ENCODE data around the gene ZFAND2B. TPM values are rescaled to one million over a fixed set of nuclear protein-coding genes. Genes with fewer than 3 reads are reported as not detected.

The ZFAND2B gene
- total and polyA plus RNA-seq, 3 experiments from 2014 or later = 32.4 to 86.0 (median 36.8) TPM

- Histone ChIP-seq H3K27ac (ENCODE audit: low read depth, low read length) (peak overlapping the region; percentile 93), H3K4me3 (ENCODE audit: low read length) (peak overlapping the region; percentile 86), H3K4me1 (ENCODE audit: insufficient read depth, low read length) (peaks cover 51% of the 10 kb centered on the region), H3K9me3 (ENCODE audit: low read length) (no peaks in the 10 kb centered on the region), H3K36me3 (ENCODE audit: insufficient read depth, low read length) (peaks cover 12% of the 10 kb centered on the region), H3K27me3 (ENCODE audit: insufficient read depth, low read length, poor library complexity, severe bottlenecking) (no peaks in the 10 kb centered on the region)
- Mint-ChIP-seq H3K4me3 (peak overlapping the region; percentile 84 to 99 (median 91)), H3K27ac (peak overlapping the region; percentile 91 to 98 (median 98)), H3K4me1 (peaks cover 49 to 61% (median 49%) of the 10 kb centered on the region in 3 donors), H3K9me3 (peaks cover 0 to 2% (median 0%) of the 10 kb centered on the region in 5 donors), H3K27me3 (peaks cover 0 to 6% of the 10 kb centered on the region in 2 donors), H3K36me3 (peaks cover 0 to 25% (median 5%) of the 10 kb centered on the region in 3 donors)
- CTCF ChIA-PET = interaction anchor here (0.7 to 3.1 kb wide), 16 partner anchors 10 to 85 kb away, joined by 3 to 35 read pairs (median 4); partner anchors contain the start of genes DNAJB2 and TUBA4A
- DNase-seq = no peak
- POLR2A ChIA-PET = interaction anchor here (0.5 to 11.9 kb wide), 9 partner anchors 10 to 143 kb away, joined by 3 to 164 read pairs (median 8); partner anchors contain the start of genes ABCB6, ANKZF1, ATG9A and CNPPD1
Observed at GRCh38 chr2:219244789-219245147, 38.2 kb downstream of the ZFAND2B start.

GRCh38 chr2:219245148-219245898 is 38.7 kb downstream of the ZFAND2B start, which contains the start of the genes GLB1L and STK16:
TSS of gene GLB1L (minus strand) at chr2:219245444. CDS start at chr2:219243573, 1,871 bp downstream.
TSS of gene STK16 (plus strand) at chr2:219245479. CDS start at chr2:219246000, 521 bp downstream.
- POLR2A ChIA-PET = interaction anchor here (0.5 to 11.9 kb wide), 10 partner anchors 9 to 143 kb away, joined by 3 to 164 read pairs (median 6); partner anchors contain the start of genes ABCB6, ANKZF1, ATG9A and CNPPD1

GRCh38 chr2:219245899-219246230 is 39.3 kb downstream of the ZFAND2B start:
- H3K27me3 ChIP-seq (ENCODE audit: insufficient read depth, low read length, poor library complexity, severe bottlenecking) = no peaks in the 10 kb centered on the region
- Mint-ChIP-seq H3K9me3 (peaks cover 0 to 2% (median 0%) of the 10 kb centered on the region in 5 donors), H3K4me1 (peaks cover 60 to 72% (median 60%) of the 10 kb centered on the region in 3 donors), H3K27me3 (peaks cover 0 to 6% of the 10 kb centered on the region in 2 donors), H3K36me3 (peaks cover 2 to 36% (median 12%) of the 10 kb centered on the region in 3 donors), H3K4me3 (peak overlapping the region; percentile 84 to 99 (median 91)), H3K27ac (peak overlapping the region; percentile 91 to 98 (median 98))
- CTCF ChIA-PET = interaction anchor here (1.0 to 4.4 kb wide), 9 partner anchors 16 to 91 kb away, joined by 3 to 35 read pairs (median 5); partner anchors contain the start of genes ANKZF1, ATG9A and DNAJB2
- H3K36me3 ChIP-seq (ENCODE audit: insufficient read depth, low read length) = peaks cover 23% of the 10 kb centered on the region
- H3K4me1 ChIP-seq (ENCODE audit: insufficient read depth, low read length) = peaks cover 62% of the 10 kb centered on the region
- peak overlapping the region; percentile 86 for H3K4me3 ChIP-seq (ENCODE audit: low read length)
- peak in 1 of 5 donors; percentile 44 for DNase-seq
- H3K27ac ChIP-seq (ENCODE audit: low read depth, low read length) = peak overlapping the region; percentile 93
- H3K9me3 ChIP-seq (ENCODE audit: low read length) = no peaks in the 10 kb centered on the region
- POLR2A ChIA-PET = interaction anchor here (0.9 to 11.9 kb wide), 6 partner anchors 9 to 39 kb away, joined by 3 to 164 read pairs (median 12); partner anchors contain the start of genes ABCB6, ANKZF1, ATG9A and DNAJB2

More at GRCh38 chr2:219245148-219245898, 38.7 kb downstream of the ZFAND2B start, which contains the start of the genes GLB1L and STK16:
- H3K4me1 Mint-ChIP-seq = peaks cover 54 to 66% (median 55%) of the 10 kb centered on the region in 3 donors
- Histone ChIP-seq H3K9me3 (ENCODE audit: low read length) (no peaks in the 10 kb centered on the region), H3K27me3 (ENCODE audit: insufficient read depth, low read length, poor library complexity, severe bottlenecking) (no peaks in the 10 kb centered on the region), H3K27ac (ENCODE audit: low read depth, low read length) (peak within 1 kb of the TSS; percentile 93), H3K4me3 (ENCODE audit: low read length) (peak within 1 kb of the TSS; percentile 86), H3K4me1 (ENCODE audit: insufficient read depth, low read length) (peaks cover 56% of the 10 kb centered on the region), H3K36me3 (ENCODE audit: insufficient read depth, low read length) (peaks cover 18% of the 10 kb centered on the region)
- H3K27ac Mint-ChIP-seq = peak within 1 kb of the TSS; percentile 91 to 98 (median 98)
- H3K36me3 Mint-ChIP-seq = peaks cover 0 to 31% (median 7%) of the 10 kb centered on the region in 3 donors
- peak; percentile 79 to 93 (median 83) for DNase-seq
- peaks cover 0 to 2% (median 0%) of the 10 kb centered on the region in 5 donors for H3K9me3 Mint-ChIP-seq
- CTCF ChIA-PET = interaction anchor here (0.7 to 3.1 kb wide), 18 partner anchors 9 to 91 kb away, joined by 3 to 35 read pairs (median 4); partner anchors contain the start of genes DNAJB2, NHEJ1 and TUBA4A
- peak within 1 kb of the TSS; percentile 84 to 99 (median 91) for H3K4me3 Mint-ChIP-seq
- H3K27me3 Mint-ChIP-seq = peaks cover 0 to 6% of the 10 kb centered on the region in 2 donors

- Histone ChIP-seq H3K4me1 (ENCODE audit: insufficient read depth, low read length) (peaks cover 69% of the 10 kb centered on the region), H3K36me3 (ENCODE audit: insufficient read depth, low read length) (peaks cover 28% of the 10 kb centered on the region), H3K9me3 (ENCODE audit: low read length) (no peaks in the 10 kb centered on the region), H3K4me3 (ENCODE audit: low read length) (peak overlapping the region; percentile 86), H3K27me3 (ENCODE audit: insufficient read depth, low read length, poor library complexity, severe bottlenecking) (no peaks in the 10 kb centered on the region), H3K27ac (ENCODE audit: low read depth, low read length) (peak overlapping the region; percentile 58)
- Mint-ChIP-seq H3K4me3 (peak overlapping the region; percentile 84 to 99 (median 91)), H3K36me3 (peaks cover 4 to 43% (median 17%) of the 10 kb centered on the region in 3 donors), H3K27me3 (peaks cover 0 to 6% of the 10 kb centered on the region in 2 donors), H3K9me3 (peaks cover 0 to 2% (median 0%) of the 10 kb centered on the region in 5 donors), H3K4me1 (peaks cover 66 to 79% (median 67%) of the 10 kb centered on the region in 3 donors), H3K27ac (peak overlapping the region in 7 of 8 donors; percentile 91 to 98 (median 98))
- ChIA-PET POLR2A (interaction anchor here (1.6 to 11.9 kb wide), 4 partner anchors 8 to 141 kb away, joined by 4 to 164 read pairs (median 15); partner anchors contain the start of genes ABCB6, ANKZF1, ATG9A and DNPEP), CTCF (interaction anchor here (1.0 to 4.4 kb wide), 5 partner anchors 16 to 92 kb away, joined by 3 to 35 read pairs (median 5); partner anchors contain the start of genes ANKZF1, ATG9A and DNAJB2)
- DNase-seq = peak in 1 of 5 donors; percentile 12
Observed at GRCh38 chr2:219246559-219246958, 40.0 kb downstream of the ZFAND2B start.

- Histone ChIP-seq H3K27ac (ENCODE audit: low read depth, low read length) (peak overlapping the region; percentile 69), H3K4me1 (ENCODE audit: insufficient read depth, low read length) (peaks cover 76% of the 10 kb centered on the region), H3K27me3 (ENCODE audit: insufficient read depth, low read length, poor library complexity, severe bottlenecking) (no peaks in the 10 kb centered on the region), H3K36me3 (ENCODE audit: insufficient read depth, low read length) (peaks cover 35% of the 10 kb centered on the region), H3K4me3 (ENCODE audit: low read length) (peak overlapping the region; percentile 86), H3K9me3 (ENCODE audit: low read length) (no peaks in the 10 kb centered on the region)
- Mint-ChIP-seq H3K27me3 (peaks cover 0 to 6% of the 10 kb centered on the region in 2 donors), H3K27ac (peak overlapping the region; percentile 88 to 99 (median 95)), H3K4me1 (peaks cover 78 to 90% (median 80%) of the 10 kb centered on the region in 3 donors), H3K4me3 (peak overlapping the region; percentile 81 to 99 (median 90)), H3K9me3 (peaks cover 0 to 2% (median 0%) of the 10 kb centered on the region in 5 donors), H3K36me3 (peaks cover 4 to 57% (median 25%) of the 10 kb centered on the region in 3 donors)
- DNase-seq = peak; percentile 52 to 86 (median 83)
- CTCF ChIA-PET = interaction anchor here (0.7 to 12.3 kb wide), 6 partner anchors 18 to 268 kb away, joined by 3 to 136 read pairs (median 24); partner anchors contain the start of genes ANKZF1, ATG9A and DNAJB2
- POLR2A ChIA-PET = interaction anchor here (0.5 to 11.9 kb wide), 10 partner anchors 18 to 352 kb away, joined by 3 to 164 read pairs (median 6); partner anchors contain the start of genes ANKZF1, ATG9A, CNPPD1 and DNAJB2
Observed at GRCh38 chr2:219247678-219248642, 41.4 kb downstream of the ZFAND2B start.

- Mint-ChIP-seq H3K4me1 (peaks cover 78 to 84% (median 80%) of the 10 kb centered on the region in 3 donors), H3K36me3 (peaks cover 4 to 63% (median 25%) of the 10 kb centered on the region in 3 donors), H3K9me3 (peaks cover 0 to 2% (median 0%) of the 10 kb centered on the region in 5 donors), H3K27me3 (peaks cover 0 to 6% of the 10 kb centered on the region in 2 donors), H3K27ac (peak overlapping the region; percentile 85 to 98 (median 94)), H3K4me3 (peak overlapping the region; percentile 84 to 99 (median 90))
- POLR2A ChIA-PET = interaction anchor here (0.5 to 11.9 kb wide), 11 partner anchors 9 to 841 kb away, joined by 3 to 164 read pairs (median 8); partner anchors contain the start of genes ABCB6, ANKZF1, ATG9A and CNPPD1
- CTCF ChIA-PET = interaction anchor here (1.0 to 12.3 kb wide), 9 partner anchors 19 to 95 kb away, joined by 3 to 136 read pairs (median 9); partner anchors contain the start of genes ANKZF1, ATG9A, DNAJB2 and NHEJ1
- Histone ChIP-seq H3K36me3 (ENCODE audit: insufficient read depth, low read length) (peaks cover 35% of the 10 kb centered on the region), H3K9me3 (ENCODE audit: low read length) (no peaks in the 10 kb centered on the region), H3K27me3 (ENCODE audit: insufficient read depth, low read length, poor library complexity, severe bottlenecking) (no peaks in the 10 kb centered on the region), H3K4me3 (ENCODE audit: low read length) (peak overlapping the region; percentile 56), H3K27ac (ENCODE audit: low read depth, low read length) (peak overlapping the region; percentile 69), H3K4me1 (ENCODE audit: insufficient read depth, low read length) (peaks cover 76% of the 10 kb centered on the region)
- DNase-seq = no peak
Observed at GRCh38 chr2:219248845-219249202, 42.2 kb downstream of the ZFAND2B start.

Data from CD8-positive, alpha-beta memory T cell (primary cell).